KOPT-K1 (cell line): ENCODE measurements around the gene CMTM8.

ENCODE experiments used
- H3K27ac ChIP-seq: fragments of 200-600 bp; sonication (generic); 2 replicates; pipeline ENCODE4 v1.5.1; 2016; ENCODE audit warnings: antibody characterized with exemption, mild to moderate bottlenecking, low read depth, low read length; ENCODE audit not compliant: poor library complexity, severe bottlenecking
- H3K36me3 ChIP-seq: fragments of 200-600 bp; sonication (generic); 2 replicates; pipeline ENCODE4 v1.5.1; 2017; ENCODE audit warnings: antibody characterized with exemption, mild to moderate bottlenecking, low read length, moderate library complexity; ENCODE audit not compliant: insufficient read depth
- H3K9me3 ChIP-seq: fragments of 200-600 bp; sonication (generic); 2 replicates; pipeline ENCODE4 v1.5.1; 2017; ENCODE audit warnings: antibody characterized with exemption, low read length, mild to moderate bottlenecking; ENCODE audit not compliant: insufficient read depth, poor library complexity, severe bottlenecking

CMTM8 gene

DNA sequence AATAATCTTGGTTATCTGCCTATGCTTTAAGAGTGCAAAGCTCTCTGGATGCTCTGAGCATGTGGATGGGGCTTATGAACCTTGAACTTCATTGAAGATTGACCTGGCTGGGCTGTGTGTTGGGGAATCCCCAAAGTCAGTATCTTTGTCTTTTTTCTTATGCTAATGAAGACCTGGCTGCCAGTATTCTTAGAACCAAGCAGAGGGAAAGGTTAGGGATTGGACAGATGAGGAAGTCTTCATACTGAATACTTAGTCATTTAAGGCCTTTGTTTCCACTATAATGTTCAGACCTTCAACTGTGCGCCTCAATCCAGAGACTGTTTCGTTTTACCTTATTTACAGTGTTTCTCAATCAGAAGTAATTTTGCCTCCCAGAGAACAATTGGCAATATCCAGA lies 110.7 kb downstream of the CMTM8 start:
- Histone ChIP-seq H3K36me3 (no peaks in the 10 kb centered on the region), H3K9me3 (no peaks in the 10 kb centered on the region), H3K27ac (no peak overlapping the region)

DNA sequence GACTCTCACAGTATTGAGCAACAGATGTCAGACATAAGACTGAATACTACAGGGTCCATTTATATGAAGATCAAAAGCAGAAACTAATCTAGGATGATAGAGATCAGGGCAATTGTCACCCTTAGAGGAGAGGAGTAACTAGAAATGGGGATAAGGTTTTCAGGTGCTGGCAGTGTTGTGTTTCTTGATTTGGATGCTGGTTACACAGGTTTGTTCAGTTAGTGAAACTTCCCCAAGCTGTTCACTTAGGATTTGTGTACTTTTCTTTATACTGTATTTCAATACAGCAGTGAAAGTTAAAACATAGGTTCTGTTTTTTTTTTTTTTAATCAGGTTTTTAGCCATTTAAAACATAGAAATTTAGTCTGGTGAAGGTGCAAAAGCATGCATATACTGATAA lies 114.1 kb downstream of the CMTM8 start:
- Histone ChIP-seq H3K27ac (no peak overlapping the region), H3K9me3 (no peaks in the 10 kb centered on the region), H3K36me3 (no peaks in the 10 kb centered on the region)

DNA sequence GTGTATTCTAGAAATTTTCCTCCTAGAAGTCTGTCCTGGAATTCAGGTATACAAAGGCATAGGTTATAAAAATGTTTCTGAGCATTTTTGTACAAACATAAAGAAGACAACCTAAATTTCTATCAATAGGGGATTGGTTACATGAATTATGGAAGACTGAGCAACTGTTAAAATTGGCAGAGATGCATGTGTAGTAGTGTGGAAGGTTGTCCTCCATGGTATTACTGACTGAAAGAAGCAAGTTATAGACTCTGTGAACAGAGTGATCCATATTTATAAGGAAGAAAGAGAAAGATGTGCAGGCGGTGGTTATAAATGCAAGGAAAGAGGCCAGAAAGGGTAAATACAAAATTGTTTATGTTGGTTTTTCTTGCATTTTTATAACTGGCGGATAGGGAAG lies 114.9 kb downstream of the CMTM8 start:
- no peaks in the 10 kb centered on the region for H3K9me3 ChIP-seq
- H3K36me3 ChIP-seq: no peaks in the 10 kb centered on the region
- H3K27ac ChIP-seq: no peak overlapping the region

DNA sequence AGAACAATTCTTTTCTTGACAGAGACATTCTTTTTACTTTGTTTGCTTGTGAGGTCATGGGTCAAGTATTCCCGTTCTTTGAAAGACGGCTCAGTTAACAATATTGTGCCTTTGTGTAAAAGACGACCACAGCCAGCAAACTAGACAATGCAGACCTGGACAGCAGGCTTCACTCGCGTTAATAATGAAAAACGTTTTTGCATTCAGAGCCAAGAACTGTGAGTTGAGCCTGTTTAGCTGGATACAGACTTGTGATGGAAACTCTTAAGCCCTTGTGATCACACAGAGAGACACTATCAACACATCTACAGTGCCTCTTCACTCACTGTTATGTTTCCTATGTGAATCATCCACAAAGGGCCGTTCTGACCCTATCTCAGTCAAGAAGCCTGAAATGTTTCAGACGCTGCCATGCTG lies 115.9 kb downstream of the CMTM8 start:
- no peak overlapping the region for H3K27ac ChIP-seq
- H3K36me3 ChIP-seq: no peaks in the 10 kb centered on the region
- H3K9me3 ChIP-seq: no peaks in the 10 kb centered on the region

DNA sequence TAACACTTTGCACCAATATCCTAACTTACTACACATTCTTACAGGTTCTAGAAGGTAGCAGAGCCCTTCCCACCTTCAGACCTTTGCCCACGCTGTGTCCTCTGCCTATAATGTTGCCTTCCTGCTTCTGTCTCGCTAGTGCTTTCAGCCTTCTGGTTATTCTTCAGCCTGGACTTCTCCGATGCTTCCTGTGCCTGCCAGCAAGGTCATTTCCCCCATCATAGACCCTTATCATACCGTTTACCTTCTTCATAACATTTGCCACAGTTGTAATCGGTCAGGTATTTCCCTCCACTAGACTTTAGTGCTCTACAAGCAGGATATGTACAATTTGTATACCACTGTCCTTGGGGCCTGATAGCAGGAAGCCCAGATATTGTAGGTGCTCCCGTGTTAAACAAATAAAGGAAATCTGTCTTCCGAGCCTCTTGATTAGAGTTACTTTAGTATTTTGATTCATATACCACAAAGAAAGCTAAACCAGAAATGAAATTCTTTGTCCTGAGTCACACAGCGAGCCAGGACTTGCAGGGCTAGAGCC lies 117.3 kb downstream of the CMTM8 start:
- no peak overlapping the region for H3K27ac ChIP-seq
- H3K9me3 ChIP-seq: no peaks in the 10 kb centered on the region
- no peaks in the 10 kb centered on the region for H3K36me3 ChIP-seq

DNA sequence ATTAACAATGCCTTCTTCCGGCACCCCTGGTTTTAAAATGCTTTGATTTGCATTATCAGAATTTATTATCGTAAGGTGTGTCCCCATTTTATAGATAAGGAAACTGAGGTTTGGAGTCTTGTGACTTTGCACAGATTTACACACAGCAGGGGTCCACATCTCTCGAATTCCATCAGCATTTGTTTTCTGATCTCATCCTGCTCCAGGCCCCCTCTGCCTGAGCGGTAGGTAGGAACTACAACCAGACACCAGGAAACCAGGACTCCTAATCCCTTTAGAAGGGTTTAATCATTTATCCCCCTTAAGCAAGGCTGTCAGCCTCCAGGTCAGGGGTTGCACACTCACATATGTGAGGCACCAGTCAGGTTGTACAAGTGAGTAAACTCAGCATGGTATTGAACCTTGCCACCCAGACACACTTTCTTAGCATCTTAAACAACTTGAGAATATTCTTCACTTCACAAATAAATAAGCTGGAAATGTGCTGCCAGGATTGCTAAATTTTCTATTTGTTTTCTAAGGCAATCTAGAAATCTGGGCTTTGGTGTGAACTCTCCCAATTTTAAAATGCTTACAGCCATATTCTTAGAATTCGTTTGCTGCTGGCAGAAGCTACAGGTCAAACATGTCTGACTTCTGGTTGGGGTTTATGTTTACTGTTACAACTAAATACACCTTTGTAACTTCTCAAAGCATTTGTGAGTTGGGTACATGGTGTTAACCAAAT lies 121.4 kb downstream of the CMTM8 start:
- Histone ChIP-seq H3K27ac (no peak overlapping the region), H3K36me3 (0 out of 2 replicates have a peak, but pooled peaks cover 10% of the 10 kb centered on the region)

DNA sequence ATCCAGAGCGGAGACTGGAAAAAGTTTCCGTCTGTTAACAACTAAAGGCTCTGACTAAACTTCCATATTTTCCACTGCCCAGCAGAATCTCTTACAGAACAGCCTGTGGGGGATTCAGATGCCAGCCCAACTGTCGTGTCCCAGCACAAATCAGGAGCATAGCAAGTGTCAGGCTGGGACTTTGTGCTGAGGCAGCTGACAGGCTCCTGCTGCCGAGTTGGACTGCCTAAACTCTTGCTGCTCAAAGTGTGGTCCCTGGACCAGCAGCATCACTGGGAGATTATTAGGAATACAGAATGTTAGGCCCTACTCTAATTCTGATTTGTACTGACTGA lies 122.0 kb downstream of the CMTM8 start:
- H3K36me3 ChIP-seq: 0 out of 2 replicates have a peak, but pooled peaks cover 10% of the 10 kb centered on the region
- H3K27ac ChIP-seq: no peak overlapping the region
- H3K9me3 ChIP-seq: no peaks in the 10 kb centered on the region

More for the DNA sequence above, 121.4 kb downstream of the CMTM8 start:
- no peaks in the 10 kb centered on the region for H3K9me3 ChIP-seq

DNA sequence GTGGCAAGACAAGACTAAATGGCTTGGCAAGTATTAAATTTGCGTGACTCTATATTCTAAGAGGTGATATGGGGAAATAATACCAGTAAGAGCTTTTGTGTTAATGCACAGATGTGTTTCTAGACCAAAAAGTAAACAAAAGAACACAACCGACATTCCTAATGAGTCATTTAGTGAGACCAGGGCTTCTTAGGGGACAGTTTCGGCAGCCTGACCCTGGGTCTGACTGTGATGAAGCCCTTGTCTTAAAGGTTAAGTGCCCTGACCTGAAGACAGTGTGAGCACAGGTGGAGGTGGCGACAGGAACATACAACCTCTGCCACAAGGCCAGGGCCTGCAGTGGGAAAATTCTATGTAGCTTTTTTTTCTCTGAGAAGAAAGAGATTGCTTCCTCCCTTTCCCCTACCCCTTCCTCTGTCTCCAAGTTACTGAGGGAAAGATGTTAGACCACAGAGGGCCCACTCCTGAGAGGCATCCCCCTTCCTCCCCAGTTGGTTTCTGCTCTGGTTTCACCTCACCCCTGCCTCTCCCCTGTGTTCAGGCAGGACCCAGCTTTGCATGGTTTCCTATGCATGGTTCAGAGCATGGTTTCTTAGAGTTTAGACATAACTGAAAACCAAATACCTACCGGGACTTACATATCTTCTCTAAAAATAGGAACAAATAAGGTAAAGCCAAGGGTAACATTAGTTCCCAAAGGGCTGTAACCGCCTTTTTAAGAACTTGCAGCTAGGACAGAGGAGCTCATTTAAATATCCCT lies 128.3 kb downstream of the CMTM8 start:
- peak overlapping the region; percentile 65 for H3K27ac ChIP-seq
- no peaks in the 10 kb centered on the region for H3K9me3 ChIP-seq
- H3K36me3 ChIP-seq: 0 out of 2 replicates have a peak, but pooled peaks cover 10% of the 10 kb centered on the region

DNA sequence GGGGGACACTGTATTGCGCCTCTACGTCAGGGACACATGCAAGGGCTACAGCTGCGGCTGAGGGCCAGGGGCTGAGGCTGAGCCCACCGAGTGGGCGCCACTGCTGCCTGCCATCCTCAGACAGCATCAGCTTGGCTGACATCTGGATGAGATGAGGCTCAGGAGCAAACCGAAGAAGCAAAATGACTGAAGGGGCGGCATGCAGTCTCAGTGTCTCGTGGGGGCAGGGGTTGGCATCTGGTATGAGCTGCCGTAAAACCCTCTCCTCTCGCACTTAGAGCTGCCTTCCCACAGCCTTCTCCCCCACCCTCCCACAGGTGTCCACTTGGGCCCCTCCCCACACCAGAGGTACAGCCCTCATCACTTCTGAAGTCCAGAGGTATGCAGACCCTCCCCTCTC lies 129.0 kb downstream of the CMTM8 start:
- Histone ChIP-seq H3K27ac (peak overlapping the region; percentile 65), H3K36me3 (0 out of 2 replicates have a peak, but pooled peaks cover 7% of the 10 kb centered on the region), H3K9me3 (no peaks in the 10 kb centered on the region)

DNA sequence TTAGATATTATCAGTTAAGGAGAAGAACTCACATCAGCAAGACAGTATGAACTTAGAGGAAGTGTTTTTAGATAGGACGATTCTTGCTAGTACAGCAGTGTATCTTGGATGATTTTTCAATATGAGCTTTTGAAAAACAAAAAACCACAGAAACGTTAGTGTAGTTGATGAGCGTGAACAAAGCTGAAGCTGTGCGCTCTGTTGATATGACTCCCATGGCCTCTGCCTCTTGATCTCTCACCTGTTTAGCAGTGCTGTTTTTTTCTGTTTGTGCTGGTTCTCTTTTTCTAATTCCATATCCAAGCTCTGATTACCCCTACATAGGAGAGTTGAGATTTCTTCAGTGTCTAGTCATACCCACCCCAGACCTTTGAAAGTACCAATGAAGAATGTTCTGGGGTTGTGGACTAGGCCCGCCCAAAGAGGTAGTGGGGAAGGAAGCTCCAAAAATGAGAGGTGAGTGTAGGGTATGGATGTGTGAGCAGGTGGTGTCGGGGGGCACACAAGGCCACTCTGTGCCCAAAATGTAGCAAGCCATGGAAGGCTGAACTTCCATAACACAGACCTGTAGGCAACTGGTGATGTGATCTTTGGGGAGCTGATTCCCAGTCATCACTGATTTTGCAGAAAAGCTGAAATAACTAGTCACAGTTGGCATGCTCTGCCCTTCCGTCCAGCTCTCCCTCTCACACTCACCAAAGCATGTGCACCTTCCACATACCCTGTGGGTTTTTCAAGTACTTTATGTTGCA lies 133.2 kb downstream of the CMTM8 start:
- no peaks in the 10 kb centered on the region for H3K9me3 ChIP-seq
- H3K36me3 ChIP-seq: no peaks in the 10 kb centered on the region
- peak overlapping the region; percentile 89 for H3K27ac ChIP-seq

DNA sequence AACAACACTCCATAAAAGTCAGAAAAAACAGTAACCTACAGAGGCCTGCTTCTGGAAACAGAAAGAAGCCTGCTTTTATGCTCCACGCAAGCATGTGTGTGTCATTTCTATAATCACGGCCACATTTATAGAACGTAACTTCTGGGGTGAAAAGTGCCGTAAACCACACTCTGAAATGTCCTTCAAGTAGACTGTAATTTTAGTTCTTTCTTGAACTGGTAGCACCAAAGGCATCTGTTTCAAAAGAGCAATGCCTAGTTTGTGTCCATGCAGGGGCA lies 133.7 kb downstream of the CMTM8 start:
- peak overlapping the region; percentile 89 for H3K27ac ChIP-seq
- no peaks in the 10 kb centered on the region for H3K9me3 ChIP-seq
- no peaks in the 10 kb centered on the region for H3K36me3 ChIP-seq

DNA sequence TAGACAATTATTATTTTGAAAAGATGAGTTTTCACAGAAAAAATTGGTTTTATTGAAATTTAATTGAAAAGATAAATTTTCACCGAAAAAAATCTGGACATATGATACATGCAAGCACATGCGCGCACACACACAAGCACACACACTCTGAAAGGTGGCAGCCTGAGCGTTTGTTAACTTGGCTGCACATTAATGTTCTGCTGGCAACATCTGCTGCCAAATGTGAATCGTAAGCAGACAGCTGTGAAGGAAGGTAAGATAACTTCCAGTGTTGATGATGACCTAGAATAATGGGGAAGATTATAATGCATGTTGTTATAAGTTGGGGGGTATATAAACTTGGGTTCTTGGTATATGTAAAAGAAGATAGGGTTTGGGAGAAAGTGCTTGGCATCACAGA lies 134.8 kb downstream of the CMTM8 start:
- H3K36me3 ChIP-seq: no peaks in the 10 kb centered on the region
- no peaks in the 10 kb centered on the region for H3K9me3 ChIP-seq
- peak overlapping the region; percentile 89 for H3K27ac ChIP-seq

DNA sequence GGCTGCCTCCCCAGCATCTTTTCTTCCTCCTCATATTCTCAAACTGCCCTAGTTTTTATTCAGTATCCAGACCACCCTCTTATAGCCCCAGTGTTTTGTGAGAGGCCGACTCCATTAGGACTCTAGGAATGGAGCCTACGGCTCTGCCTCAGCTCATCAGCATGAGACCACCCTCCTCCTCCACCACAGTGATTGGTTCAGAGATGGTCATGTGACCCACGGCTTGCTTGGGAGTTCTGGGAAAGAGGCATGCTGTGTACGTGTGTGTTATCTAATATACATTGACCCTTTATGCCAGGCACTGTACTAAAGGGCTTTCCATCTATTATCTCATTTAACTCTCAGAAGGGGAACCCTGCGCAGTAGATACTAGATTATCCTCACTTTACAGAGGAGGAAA lies 135.4 kb downstream of the CMTM8 start:
- Histone ChIP-seq H3K9me3 (no peaks in the 10 kb centered on the region), H3K36me3 (no peaks in the 10 kb centered on the region), H3K27ac (no peak overlapping the region)

DNA sequence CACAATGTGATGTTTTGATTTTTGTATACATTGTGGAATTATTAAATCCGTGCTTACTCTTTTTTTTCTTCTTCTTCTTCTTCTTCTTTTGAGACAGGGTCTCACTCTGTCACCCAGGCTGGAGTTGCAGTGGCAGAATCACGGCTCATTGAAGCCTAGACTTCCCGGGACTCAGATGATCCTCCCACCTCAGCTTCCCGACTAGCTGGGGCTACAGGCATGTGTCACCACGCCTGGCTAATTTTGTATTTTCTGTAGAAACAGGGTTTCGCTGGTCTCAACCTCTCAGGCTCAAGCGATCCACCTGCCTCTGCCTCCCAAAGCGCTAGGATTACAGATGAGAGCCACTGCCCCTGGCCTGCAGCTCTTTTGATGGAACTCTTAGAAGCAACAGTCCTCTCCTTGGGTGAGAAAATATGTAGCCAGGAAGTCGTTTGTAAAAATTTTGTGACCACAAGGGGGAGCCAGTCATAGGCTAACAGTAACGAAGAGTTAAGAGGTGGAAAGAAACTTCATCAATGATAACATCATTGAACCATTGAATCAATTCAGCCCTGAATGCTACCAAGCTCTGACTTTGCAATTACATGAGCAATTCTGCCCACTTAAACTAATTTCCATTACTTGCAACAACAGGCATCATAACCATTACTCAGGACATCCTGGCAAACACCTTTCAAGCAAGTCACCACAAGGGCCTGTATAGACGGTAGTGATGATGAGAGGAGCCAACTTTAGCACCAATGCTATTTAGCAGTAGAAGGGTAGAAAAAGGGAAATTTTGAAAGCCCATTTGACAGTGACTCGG lies 136.5 kb downstream of the CMTM8 start:
- no peaks in the 10 kb centered on the region for H3K9me3 ChIP-seq
- no peaks in the 10 kb centered on the region for H3K36me3 ChIP-seq
- H3K27ac ChIP-seq: peak overlapping the region; percentile 49

DNA sequence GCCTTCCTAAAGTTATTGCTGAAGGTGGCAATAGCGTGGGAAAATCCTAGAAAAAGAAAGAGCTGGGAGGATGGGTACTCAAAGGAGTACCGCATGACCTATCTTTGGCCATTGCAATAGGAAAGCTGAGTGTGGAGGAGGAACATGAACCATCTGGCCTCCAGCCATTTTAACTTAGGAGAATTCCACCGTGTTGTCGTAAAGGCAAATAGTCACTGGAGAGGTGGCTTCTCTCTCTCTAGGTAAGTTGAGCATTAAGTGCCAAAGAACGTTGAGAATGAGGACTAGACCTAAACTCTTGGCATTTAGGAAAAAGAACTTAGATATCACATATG lies 137.1 kb downstream of the CMTM8 start:
- Histone ChIP-seq H3K36me3 (no peaks in the 10 kb centered on the region), H3K27ac (no peak overlapping the region), H3K9me3 (no peaks in the 10 kb centered on the region)
